Activated CD8-positive, alpha-beta T cell treated with anti-CD3 and anti-CD28 coated beads, Interleukin-2, amount 10 ng/mL, durations not matched to agents 7 days and 5 days (primary cell): ENCODE measurements around the gene STC2. TPM values are rescaled to one million over a fixed set of nuclear protein-coding genes. Genes with fewer than 3 reads are reported as not detected.

ENCODE experiments used
- ATAC-seq: fragments of 150-1000 bp; cut with Tn5 transposase; one replicate; pipeline ENCODE4 v1.10.0; 2021; ENCODE audit warnings: moderate library complexity
- CTCF ChIA-PET: fragments of 350-600 bp; sonication (Branson Sonifier 250); formaldehyde crosslinking; loops from one replicate; lab custom pipeline; 2021; ENCODE audit warnings: antibody characterized with exemption; lab: Charles Lee
- POLR2A ChIA-PET: fragments of 350-600 bp; sonication (Branson Sonifier 250); formaldehyde crosslinking; loops from one replicate; lab custom pipeline; 2021; ENCODE audit warnings: antibody characterized with exemption; lab: Charles Lee
- DNase-seq: peaks from one replicate; pipeline ENCODE4 v3.0.0-alpha.2; 2020
- H3K27ac Mint-ChIP-seq: one replicate; pipeline ENCODE4 v1.8.0; 2021; ENCODE audit warnings: mild to moderate bottlenecking, mixed read lengths
- H3K27me3 Mint-ChIP-seq: one replicate; pipeline ENCODE4 v1.8.0; 2021; ENCODE audit warnings: low read depth, mixed read lengths
- H3K36me3 Mint-ChIP-seq: one replicate; pipeline ENCODE4 v1.8.0; 2021; ENCODE audit warnings: low read depth, mixed read lengths
- H3K4me1 Mint-ChIP-seq: one replicate; pipeline ENCODE4 v1.8.0; 2021; ENCODE audit warnings: low read depth, mixed read lengths
- H3K4me3 Mint-ChIP-seq: one replicate; pipeline ENCODE4 v1.8.0; 2021; ENCODE audit warnings: mild to moderate bottlenecking, mixed read lengths
- H3K9me3 Mint-ChIP-seq: one replicate; pipeline ENCODE4 v1.8.0; 2022; ENCODE audit warnings: mixed read lengths; ENCODE audit not compliant: insufficient read depth
- total RNA-seq, 2 experiments: library from RNA; stranded (reverse); gene quantifications; one replicate each; pipeline ENCODE4 v1.2.3, GENCODE V29; 2021

STC2 gene
- total RNA-seq, 2 experiments from 2014 or later, result 14.8 to 16.6 TPM

DNA sequence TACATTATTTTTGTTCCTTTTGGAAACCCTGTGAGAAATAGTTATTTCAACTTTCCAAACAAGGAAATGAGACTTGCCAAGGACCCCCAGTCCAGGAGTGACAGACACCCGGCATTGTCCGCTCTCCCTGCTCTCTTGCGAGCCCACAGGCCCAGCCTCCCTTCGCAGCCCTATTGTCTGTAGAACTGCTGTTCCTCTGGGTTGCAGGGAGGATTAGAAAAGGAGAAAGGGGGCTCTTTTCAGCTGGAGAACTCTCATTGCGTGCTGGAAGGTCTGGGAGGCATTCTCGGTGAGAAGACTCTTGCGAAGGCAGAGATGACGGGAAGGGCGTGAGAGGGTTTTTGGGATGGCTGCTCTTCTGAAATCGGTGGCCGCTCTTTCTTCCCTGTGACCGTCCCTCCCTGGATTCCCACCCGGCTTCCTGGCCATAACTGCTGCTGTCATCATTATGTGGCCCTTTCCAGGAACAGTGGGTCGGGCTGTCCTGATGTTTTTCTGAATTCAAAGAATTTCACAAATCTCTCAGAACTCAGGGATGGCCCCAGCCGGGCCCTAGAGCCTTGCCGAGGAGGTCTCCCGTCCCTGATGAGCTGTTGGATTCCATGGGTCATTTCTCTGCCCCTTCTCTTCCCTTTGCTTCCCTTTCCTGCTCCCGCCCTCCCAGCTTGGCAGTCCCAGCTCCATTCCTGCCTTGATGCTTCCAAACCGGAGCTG lies 29.8 kb downstream of the STC2 start:
- CTCF ChIA-PET, result interaction anchor here (1.0 kb wide), 1 partner anchor 33 kb away, joined by 3 read pairs; no protein-coding TSS in a partner anchor

DNA sequence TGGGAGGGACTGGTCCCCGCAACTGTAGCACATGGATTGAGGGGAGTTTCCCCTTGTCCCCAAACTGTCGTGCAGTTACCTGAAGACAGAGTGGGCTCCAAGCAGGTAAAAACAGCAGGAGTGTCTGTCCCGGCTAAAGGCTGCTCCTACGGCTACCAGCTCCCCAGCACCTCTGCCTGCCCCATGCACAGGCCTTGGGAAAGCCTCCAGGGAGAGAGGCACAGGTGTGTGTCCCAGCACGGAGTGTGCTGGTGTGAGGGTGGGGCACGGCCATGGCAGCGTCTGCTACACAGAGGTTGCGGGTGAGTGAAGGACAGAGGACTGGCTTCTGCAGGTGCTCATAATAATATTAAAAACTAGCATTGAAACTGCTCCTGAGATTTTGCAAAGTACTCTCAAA lies 30.4 kb downstream of the STC2 start:
- no peak for DNase-seq
- no peaks in the 10 kb centered on the region for H3K9me3 Mint-ChIP-seq
- no peak overlapping the region for H3K27ac Mint-ChIP-seq
- H3K27me3 Mint-ChIP-seq, result peaks cover 21% of the 10 kb centered on the region
- H3K4me3 Mint-ChIP-seq, result no peak overlapping the region
- ChIA-PET CTCF (interaction anchor here (0.8 kb wide), 1 partner anchor 34 kb away, joined by 3 read pairs; no protein-coding TSS in a partner anchor), POLR2A (no interaction called here)
- no peaks in the 10 kb centered on the region for H3K36me3 Mint-ChIP-seq
- no peak for ATAC-seq
- H3K4me1 Mint-ChIP-seq, result peaks cover 13% of the 10 kb centered on the region

More for the DNA sequence above, 29.8 kb downstream of the STC2 start:
- Mint-ChIP-seq H3K36me3 (no peaks in the 10 kb centered on the region), H3K4me3 (no peak overlapping the region), H3K4me1 (peaks cover 13% of the 10 kb centered on the region), H3K9me3 (no peaks in the 10 kb centered on the region), H3K27me3 (peaks cover 27% of the 10 kb centered on the region), H3K27ac (no peak overlapping the region)
- DNase-seq (no peak), ATAC-seq (no peak)
- POLR2A ChIA-PET, result no interaction called here

DNA sequence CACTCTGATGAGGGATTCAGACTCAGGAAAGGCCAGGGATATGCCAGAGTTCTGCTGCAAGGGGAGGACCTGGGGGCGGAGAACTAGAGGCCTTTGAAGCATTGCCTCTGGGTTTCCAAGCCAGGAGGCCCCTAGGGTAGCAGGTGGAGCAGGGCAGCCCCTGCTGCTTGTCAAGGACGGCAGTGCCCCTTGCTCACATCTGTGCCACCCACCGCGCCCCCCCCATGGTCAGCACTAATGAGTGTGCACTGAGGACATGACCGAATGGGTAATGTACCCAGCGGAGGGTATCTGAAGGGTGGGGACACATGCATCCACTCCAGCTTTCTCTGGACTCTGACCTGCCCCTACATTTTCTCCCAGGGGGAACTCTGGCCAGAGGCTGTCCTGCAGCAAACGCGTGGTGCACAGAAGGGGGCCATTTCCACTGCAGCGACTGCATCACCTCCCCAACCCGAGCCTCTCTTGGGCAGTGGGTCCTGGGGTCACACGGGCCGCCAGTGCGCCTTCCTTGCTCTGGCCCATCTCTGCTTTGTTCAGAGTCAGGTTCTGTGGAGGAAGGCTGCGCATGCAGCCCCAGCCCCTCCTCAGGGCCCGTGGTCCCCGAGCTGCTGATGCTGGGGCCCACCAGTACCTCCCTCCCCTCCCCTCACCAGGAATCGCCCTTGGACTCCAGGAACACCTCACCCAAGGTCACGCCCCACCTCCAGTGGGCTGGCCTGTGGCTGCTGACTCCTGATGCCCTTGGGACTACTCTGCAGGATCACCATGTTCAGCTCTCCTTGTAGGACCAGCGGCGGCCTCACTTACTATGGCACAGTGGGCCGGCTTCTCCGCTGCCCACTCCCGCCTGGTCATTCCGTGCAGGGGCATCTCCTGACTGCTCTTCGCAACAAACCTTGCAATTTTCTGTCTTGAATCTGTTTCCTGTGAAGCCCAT lies 31.2 kb downstream of the STC2 start:
- DNase-seq (no peak), ATAC-seq (no peak)

DNA sequence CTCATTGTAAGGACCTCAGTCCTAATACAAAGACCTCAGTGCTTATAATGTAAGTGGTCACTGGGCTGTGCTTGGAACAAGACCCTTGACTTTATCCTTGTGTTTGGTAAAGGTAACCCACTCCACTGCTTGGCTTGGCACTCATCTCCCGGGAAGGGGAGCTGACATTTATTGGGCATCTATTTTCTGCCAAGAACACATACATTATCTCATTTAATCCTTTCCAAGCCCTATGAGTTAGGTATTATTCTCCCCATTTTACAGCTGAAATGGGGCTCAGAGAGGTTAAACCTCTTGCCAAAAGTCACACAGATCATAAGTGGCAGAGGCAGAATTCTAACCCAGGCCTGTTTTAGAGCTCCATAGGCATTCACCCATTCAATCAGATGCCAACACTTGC lies 32.4 kb downstream of the STC2 start:
- no peak for DNase-seq
- peaks cover 28% of the 10 kb centered on the region for H3K27me3 Mint-ChIP-seq
- H3K27ac Mint-ChIP-seq, result no peak overlapping the region
- CTCF ChIA-PET, result interaction anchor here (0.7 to 6.5 kb wide), 7 partner anchors 10 to 279 kb away, joined by 3 to 155 read pairs (median 5); partner anchors contain the start of gene STC2
- no peak for ATAC-seq
- H3K36me3 Mint-ChIP-seq, result no peaks in the 10 kb centered on the region
- peaks cover 13% of the 10 kb centered on the region for H3K4me1 Mint-ChIP-seq
- H3K9me3 Mint-ChIP-seq, result no peaks in the 10 kb centered on the region
- POLR2A ChIA-PET, result interaction anchor here (0.7 to 1.0 kb wide), 2 partner anchors 31 to 34 kb away, joined by 3 to 6 read pairs; no protein-coding TSS in a partner anchor
- H3K4me3 Mint-ChIP-seq, result no peak overlapping the region

More for the DNA sequence above, 31.2 kb downstream of the STC2 start:
- CTCF ChIA-PET, result interaction anchor here (0.7 to 6.5 kb wide), 4 partner anchors 12 to 276 kb away, joined by 3 to 155 read pairs (median 4); partner anchors contain the start of gene STC2
- no peak overlapping the region for H3K27ac Mint-ChIP-seq
- POLR2A ChIA-PET, result no interaction called here
- peaks cover 20% of the 10 kb centered on the region for H3K27me3 Mint-ChIP-seq
- H3K36me3 Mint-ChIP-seq, result no peaks in the 10 kb centered on the region
- H3K4me1 Mint-ChIP-seq, result peaks cover 13% of the 10 kb centered on the region
- H3K9me3 Mint-ChIP-seq, result no peaks in the 10 kb centered on the region
- no peak overlapping the region for H3K4me3 Mint-ChIP-seq

DNA sequence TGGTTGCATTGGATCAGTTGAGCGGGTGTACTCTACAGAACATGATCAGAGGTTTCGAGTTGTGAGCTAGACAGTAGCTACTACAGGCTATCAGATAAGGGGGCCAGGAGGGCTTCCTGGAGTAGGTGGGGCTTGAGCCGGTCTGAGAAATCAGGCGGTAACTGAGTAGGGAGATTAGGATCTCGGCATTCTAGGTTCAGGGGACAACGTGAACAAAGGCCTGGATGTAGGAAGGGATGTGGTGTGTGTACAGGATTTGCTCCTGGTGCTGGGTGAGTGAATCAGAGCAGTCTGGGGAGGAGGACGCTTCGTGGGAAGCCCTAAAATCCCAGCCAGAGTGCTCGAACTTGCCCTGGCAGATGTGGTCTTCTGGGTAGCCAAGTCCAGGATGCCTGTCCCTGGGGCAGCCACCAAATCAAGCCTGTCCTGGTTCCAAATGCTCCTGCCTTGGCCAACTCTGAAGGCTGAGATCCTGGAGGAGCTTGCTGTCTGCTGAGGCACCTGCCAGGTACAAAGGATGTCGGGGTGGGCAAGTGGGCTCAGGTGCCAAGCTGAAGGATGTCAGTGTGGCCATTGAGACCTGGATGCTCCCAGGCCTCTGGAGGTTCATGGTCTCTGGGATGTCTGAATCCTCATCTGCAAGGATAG lies 33.4 kb downstream of the STC2 start:
- CTCF ChIA-PET, result interaction anchor here (0.9 to 6.5 kb wide), 13 partner anchors 9 to 333 kb away, joined by 3 to 155 read pairs (median 5); partner anchors contain the start of gene STC2
- ATAC-seq (no peak), DNase-seq (no peak)
- Mint-ChIP-seq H3K9me3 (no peaks in the 10 kb centered on the region), H3K4me3 (peak overlapping the region; percentile 31), H3K36me3 (no peaks in the 10 kb centered on the region), H3K4me1 (peaks cover 13% of the 10 kb centered on the region), H3K27ac (no peak overlapping the region), H3K27me3 (peaks cover 33% of the 10 kb centered on the region)
- POLR2A ChIA-PET, result interaction anchor here (0.7 to 1.3 kb wide), 3 partner anchors 35 to 311 kb away, joined by 3 to 4 read pairs (median 3); partner anchors contain the start of gene ATP6V0E1

DNA sequence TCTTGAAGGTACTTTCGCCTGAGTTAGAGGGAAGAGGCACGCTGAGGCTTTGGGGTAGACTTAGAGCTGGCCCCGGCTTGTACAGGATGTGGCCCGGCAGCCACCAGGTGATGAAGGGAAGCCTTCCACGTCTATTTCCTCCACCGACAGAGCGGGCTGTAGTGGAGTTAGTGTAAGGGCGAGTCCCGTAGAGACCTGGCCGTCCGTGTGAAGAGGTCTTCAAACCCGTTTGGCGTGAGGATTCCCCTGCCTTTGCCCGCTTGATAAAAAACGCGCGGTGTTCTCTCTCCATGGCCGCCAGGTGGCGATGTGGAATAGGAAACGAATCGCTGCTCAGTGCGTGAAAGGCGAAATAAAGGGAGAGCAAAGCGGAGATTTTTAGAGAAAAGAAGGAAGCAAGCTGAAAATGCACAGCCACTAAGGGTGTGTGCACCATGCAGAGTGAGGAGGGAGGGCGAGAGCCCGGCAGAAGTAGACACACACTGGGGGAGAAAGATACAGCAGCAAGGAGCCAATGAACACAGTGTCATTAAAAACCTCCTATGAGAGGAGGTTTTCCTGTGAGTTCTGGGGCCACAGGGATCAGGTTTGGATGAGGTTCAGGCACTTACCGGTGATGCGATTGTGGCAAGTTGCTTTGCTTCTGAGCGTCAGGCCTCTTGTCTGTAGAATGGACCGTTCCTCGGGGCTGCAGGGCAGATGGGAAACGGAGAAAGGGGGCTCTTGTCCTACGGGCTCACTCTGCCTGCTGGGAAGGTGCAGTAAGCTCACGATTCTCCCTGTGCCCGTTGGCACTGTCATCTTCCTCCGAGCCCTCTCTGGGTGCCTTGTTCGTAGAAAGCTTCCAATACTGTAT lies 34.2 kb downstream of the STC2 start:
- Mint-ChIP-seq H3K36me3 (no peaks in the 10 kb centered on the region), H3K27me3 (peaks cover 38% of the 10 kb centered on the region), H3K9me3 (no peaks in the 10 kb centered on the region), H3K4me1 (peaks cover 13% of the 10 kb centered on the region), H3K4me3 (peak overlapping the region; percentile 31), H3K27ac (no peak overlapping the region)
- POLR2A ChIA-PET, result interaction anchor here (0.7 to 1.3 kb wide), 2 partner anchors 36 to 310 kb away, joined by 3 to 4 read pairs; partner anchors contain the start of gene ATP6V0E1
- ATAC-seq, result peak; percentile 88
- DNase-seq, result peak; percentile 77
- CTCF ChIA-PET, result interaction anchor here (0.9 to 6.5 kb wide), 17 partner anchors 9 to 332 kb away, joined by 3 to 155 read pairs (median 4); partner anchors contain the start of gene STC2

DNA sequence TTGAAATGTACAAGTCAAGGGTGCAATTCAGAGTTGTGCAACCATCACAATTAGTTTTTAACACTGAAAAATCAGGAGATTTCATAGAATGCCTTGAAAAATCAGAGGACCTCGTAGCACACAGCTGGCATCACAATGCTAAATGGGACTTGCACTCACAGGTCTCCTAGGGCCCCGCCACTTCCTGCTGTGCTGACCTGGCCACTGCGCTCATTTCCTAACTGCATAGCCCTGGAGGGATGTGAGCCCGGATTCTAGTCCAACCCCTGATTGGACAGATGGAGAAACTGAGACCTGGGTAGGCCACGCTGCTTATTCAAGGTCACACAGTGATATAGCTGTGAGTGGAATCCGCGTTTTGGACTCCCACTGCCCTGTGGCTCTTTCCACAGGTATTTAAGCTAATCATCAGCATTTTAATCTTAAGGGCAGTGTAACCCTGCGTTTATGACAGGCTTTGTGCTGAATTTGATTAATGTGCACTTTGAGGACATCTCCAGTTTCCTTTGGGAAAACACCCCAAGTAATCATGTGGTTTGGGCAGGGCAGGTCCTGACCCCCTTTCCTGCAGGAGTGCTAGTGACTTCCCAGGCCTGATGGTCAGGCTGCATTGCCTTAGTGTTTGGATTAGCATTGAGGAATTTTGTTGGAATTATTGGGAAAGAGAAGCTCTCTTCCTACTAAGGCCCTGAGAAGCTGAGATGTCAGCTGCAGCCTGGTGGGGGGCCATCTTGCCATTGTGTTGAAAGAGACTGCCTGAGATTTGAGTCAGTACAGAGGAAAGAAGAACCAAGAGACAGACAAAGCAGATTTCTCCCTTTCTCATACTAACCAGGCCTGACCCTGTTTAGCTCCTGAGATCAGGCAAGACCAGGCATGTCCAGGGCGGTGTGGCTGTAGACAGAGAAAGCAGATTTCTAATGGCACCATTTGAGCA lies 36.2 kb downstream of the STC2 start:
- Mint-ChIP-seq H3K4me3 (no peak overlapping the region), H3K4me1 (peaks cover 27% of the 10 kb centered on the region), H3K27ac (no peak overlapping the region), H3K9me3 (no peaks in the 10 kb centered on the region), H3K27me3 (peaks cover 45% of the 10 kb centered on the region), H3K36me3 (no peaks in the 10 kb centered on the region)
- DNase-seq (no peak), ATAC-seq (no peak)
- POLR2A ChIA-PET, result no interaction called here
- CTCF ChIA-PET, result interaction anchor here (1.4 to 6.5 kb wide), 4 partner anchors 11 to 90 kb away, joined by 3 to 155 read pairs (median 15); partner anchors contain the start of gene STC2

DNA sequence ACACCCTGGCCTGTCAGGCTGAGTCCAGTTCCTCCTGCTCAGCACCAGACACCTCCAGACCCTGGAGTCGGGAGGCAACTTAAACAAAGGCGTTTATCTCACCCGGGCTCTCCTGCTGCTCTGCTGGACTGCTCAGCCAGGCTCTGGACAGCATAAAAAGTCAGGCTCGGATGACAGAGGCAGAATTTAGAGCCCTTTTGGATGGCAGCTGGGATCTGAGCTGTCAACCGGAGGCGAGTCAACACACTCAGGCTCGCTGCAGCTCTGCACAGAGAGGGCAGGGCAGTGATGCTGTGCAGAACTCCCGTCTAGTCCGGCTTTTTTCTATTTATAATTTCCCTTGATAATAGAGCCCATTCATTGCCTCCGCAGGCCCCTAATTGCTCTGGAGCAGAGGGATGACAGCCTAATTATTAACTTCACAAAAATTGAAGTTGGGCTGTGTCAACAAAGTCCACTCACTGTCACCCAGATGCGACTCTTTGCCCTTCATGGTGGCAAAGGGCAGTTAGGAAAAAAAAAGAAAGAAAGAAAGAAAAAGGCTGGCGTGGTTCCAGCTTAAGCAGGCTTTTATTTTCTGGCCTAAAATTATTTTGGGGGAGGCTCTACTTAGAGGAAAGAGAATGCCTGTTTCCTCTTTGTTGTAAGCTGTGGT lies 37.6 kb downstream of the STC2 start:
- Mint-ChIP-seq H3K36me3 (no peaks in the 10 kb centered on the region), H3K4me3 (no peak overlapping the region), H3K27me3 (peaks cover 53% of the 10 kb centered on the region), H3K4me1 (peaks cover 27% of the 10 kb centered on the region), H3K9me3 (no peaks in the 10 kb centered on the region), H3K27ac (no peak overlapping the region)
- CTCF ChIA-PET, result interaction anchor here (6.5 kb wide), 1 partner anchor 39 kb away, joined by 155 read pairs; the partner anchor contains the start of gene STC2
- POLR2A ChIA-PET, result no interaction called here
- ATAC-seq, result no peak
- no peak for DNase-seq

DNA sequence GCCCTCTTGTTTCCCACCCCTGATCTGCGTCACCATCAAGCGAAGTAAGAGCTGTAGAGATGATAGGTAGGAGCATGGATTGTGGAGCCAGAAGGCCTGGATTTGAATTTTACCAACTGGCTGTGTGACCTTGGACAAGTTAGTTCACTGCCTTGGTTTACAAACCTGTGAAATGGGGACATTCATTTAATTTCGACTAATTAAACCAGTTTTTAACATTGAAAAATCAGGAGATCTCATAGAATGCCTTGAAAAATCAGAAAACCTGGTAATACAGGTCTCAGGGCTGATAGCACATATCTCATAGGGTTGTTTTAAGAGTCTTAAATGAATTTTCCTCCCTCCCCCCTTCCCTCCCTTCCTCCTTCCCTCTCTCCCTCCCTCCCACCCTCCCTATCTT lies 38.8 kb downstream of the STC2 start:
- ChIA-PET CTCF (no interaction called here), POLR2A (no interaction called here)
- peaks cover 52% of the 10 kb centered on the region for H3K27me3 Mint-ChIP-seq
- no peak overlapping the region for H3K4me3 Mint-ChIP-seq
- peaks cover 25% of the 10 kb centered on the region for H3K4me1 Mint-ChIP-seq
- ATAC-seq (no peak), DNase-seq (no peak)
- no peaks in the 10 kb centered on the region for H3K9me3 Mint-ChIP-seq
- no peak overlapping the region for H3K27ac Mint-ChIP-seq
- no peaks in the 10 kb centered on the region for H3K36me3 Mint-ChIP-seq
